SK-N-MC (cell line): ENCODE measurements around the gene TLX2.

ENCODE experiments used
- EZH2 ChIP-seq: fragments of 200-600 bp; sonication (generic); IDR thresholded peaks from one replicate; pipeline ENCODE4 v1.6.1; 2017; ENCODE audit warnings: antibody characterized with exemption
- POLR2AphosphoS5 ChIP-seq: IDR thresholded peaks from 2 replicates; pipeline ENCODE4 v1.6.1; 2012; ENCODE audit warnings: mild to moderate bottlenecking, low read depth, low read length, borderline replicate concordance

GRCh38 chr2:74550231-74550630 is 36.0 kb downstream of the TLX2 start:
- no peak for TF ChIP-seq POLR2AphosphoS5
- TF ChIP-seq EZH2, result no peak
